ENCODE measurements around the gene PRR15L. TPM values are rescaled to one million over a fixed set of nuclear protein-coding genes. Genes with fewer than 3 reads are reported as not detected.
"Not testable (repeated sequence)": the region's sequence is repeated elsewhere in the genome, so short reads cannot be mapped to it uniquely, and the experiment has no call there.

Gene PRR15L
- total and polyA plus RNA-seq, 2 of the 8 experiments (the other 6 are each of a cell fraction or from before 2014, with no cell fraction given), result 0.26 to 1.1 TPM

DNA sequence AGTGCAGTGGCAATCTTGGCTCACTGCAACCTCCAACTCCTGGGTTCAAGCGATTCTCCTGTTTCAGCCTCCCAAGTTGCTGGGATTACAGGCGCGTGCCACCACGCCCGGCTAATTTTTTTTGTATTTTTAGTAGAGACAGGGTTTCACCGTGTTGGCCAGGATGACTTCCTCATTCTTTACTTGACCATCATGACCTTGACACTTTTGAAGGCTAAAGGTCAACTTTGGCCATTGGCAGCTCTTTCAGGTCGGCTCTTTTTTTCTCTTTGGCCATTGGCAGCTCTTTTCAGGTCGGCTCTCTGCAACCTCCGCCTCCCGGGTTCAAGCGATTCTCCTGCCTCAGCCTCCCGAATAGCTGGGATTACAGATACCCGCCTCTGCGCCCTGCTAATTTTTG is 37.8 kb downstream of the PRR15L start:
- POLR2A ChIA-PET (ENCODE audit: partially characterized antibody), result interaction anchor here (1.1 kb wide), 1 partner anchor 12 kb away, joined by 4 read pairs; no protein-coding TSS in a partner anchor
- H4K8ac ChIP-seq (ENCODE audit: extremely low read depth, insufficient read depth, low read length), result not testable (repeated sequence)

More for the DNA sequence above, 37.8 kb downstream of the PRR15L start:
- CTCF ChIA-PET (ENCODE audit: partially characterized antibody), result interaction anchor here (0.6 to 0.7 kb wide), 2 partner anchors 159 to 895 kb away, joined by 3 read pairs; no protein-coding TSS in a partner anchor
- not testable (repeated sequence) for H3K27ac ChIP-seq (ENCODE audit: low read depth, low read length); H2BK120ac ChIP-seq (replicated peaks; ENCODE audit: low read depth, low read length); H2BK15ac ChIP-seq (ENCODE audit: low read length); H3K79me1 ChIP-seq (ENCODE audit: low read depth, low read length); H3K14ac ChIP-seq (ENCODE audit: insufficient read length); H2AFZ ChIP-seq (ENCODE audit: low read length); DNase-seq (ENCODE audit: low read depth in 1 of 2, low spot score in 2 of 2); H2AK5ac ChIP-seq (ENCODE audit: low read depth, low read length); H2BK12ac ChIP-seq (ENCODE audit: low read depth, low read length); H3K79me2 ChIP-seq (ENCODE audit: control insufficient read depth in 1 of 2, insufficient read depth in 2 of 2, low read length in 2 of 2); H3K4me2 ChIP-seq (ENCODE audit: insufficient read depth in 1 of 2, low read depth in 2 of 2, low read length in 2 of 2); H2BK5ac ChIP-seq (ENCODE audit: low read depth, low read length); H4K20me1 ChIP-seq (replicated peaks in 1 of 2; ENCODE audit: control insufficient read depth in 1 of 2, insufficient read depth in 2 of 2, low read length in 2 of 2); H3K27me3 ChIP-seq (replicated peaks in 1 of 4; ENCODE audit: control insufficient read depth in 3 of 4, extremely low read depth in 1 of 4, insufficient read depth in 3 of 4, low read length in 3 of 4); H3K4me3 ChIP-seq (ENCODE audit: extremely low read depth in 1 of 4, insufficient read depth in 2 of 4, low read depth in 3 of 4, low read length in 4 of 4); FAIRE-seq; H4K91ac ChIP-seq (replicated peaks; ENCODE audit: insufficient read length, low read length); H3K9me3 ChIP-seq (ENCODE audit: insufficient read depth in 2 of 2, low read depth in 1 of 2, low read length in 1 of 2); H3K18ac ChIP-seq (ENCODE audit: extremely low read depth, low read length); H2BK20ac ChIP-seq (ENCODE audit: low read length); H3K23ac ChIP-seq (ENCODE audit: insufficient read length); H3K4ac ChIP-seq (replicated peaks; ENCODE audit: insufficient read length, low read depth, low read length); H4K5ac ChIP-seq (ENCODE audit: insufficient read length, low read depth, low read length); H3K36me3 ChIP-seq (ENCODE audit: control insufficient read depth in 2 of 4, insufficient read depth in 4 of 4, low read length in 3 of 4); H3K23me2 ChIP-seq (ENCODE audit: low read depth, low read length); H3K56ac ChIP-seq (replicated peaks; ENCODE audit: insufficient read length, low read depth, low read length); H3K4me1 ChIP-seq (replicated peaks in 1 of 4; ENCODE audit: control insufficient read depth in 3 of 4, insufficient read depth in 4 of 4, low read length in 3 of 4); H3K9ac ChIP-seq (replicated peaks in 1 of 4; ENCODE audit: extremely low read depth in 1 of 4, low read depth in 3 of 4, low read length in 3 of 4)
- WGBS, 2 experiments (ENCODE audit: extremely low coverage in 1 of 2, insufficient coverage in 1 of 2, insufficient read length in 1 of 2, insufficient replicate concordance in 2 of 2, low coverage in 1 of 2, low lambda C conversion rate in 2 of 2, missing lambda C conversion rate in 1 of 2), result 86% methylated on average over 14 of the region's 14 CpGs; no CpG with 5 or more reads in 1 of the 2 experiments

All from H1 (cell line).